ENCODE measurements around the gene HAPLN1.

HAPLN1 gene

DNA sequence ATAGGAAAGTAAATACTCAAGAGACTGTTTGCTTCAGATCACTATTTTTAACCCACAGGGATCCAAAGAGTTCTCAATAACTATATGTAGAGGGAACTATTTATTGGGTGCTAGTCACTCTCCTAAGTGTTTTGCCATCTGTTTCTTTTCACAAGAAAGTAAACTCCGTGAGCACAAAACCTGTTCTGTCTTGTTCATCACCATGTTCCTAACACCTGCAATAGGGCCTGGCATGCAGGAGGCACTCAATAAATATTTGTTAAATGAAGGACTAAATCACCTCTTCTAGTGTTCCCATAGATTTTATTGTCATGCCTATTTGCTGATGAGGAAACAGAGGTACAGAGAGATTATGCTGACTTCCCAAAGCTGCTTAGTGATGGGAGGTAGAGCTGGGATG, 130.9 kb downstream of the HAPLN1 start:
- no peaks in the 10 kb centered on the region for H3K36me3 ChIP-seq (ENCODE audit: control insufficient read depth in 2 of 2, insufficient read depth in 2 of 2, low read length in 2 of 2)
- no peaks in the 10 kb centered on the region for H3K9me3 ChIP-seq (ENCODE audit: control insufficient read depth in 2 of 2, low read length in 2 of 2)
- H3K27ac ChIP-seq (ENCODE audit: low read length) = no peak overlapping the region
- H3K4me3 ChIP-seq (ENCODE audit: low read length in 2 of 2) = no peak overlapping the region
- no peak overlapping the region for H3K9ac ChIP-seq (ENCODE audit: low read length in 2 of 2)
- no peaks in the 10 kb centered on the region for H3K27me3 ChIP-seq (ENCODE audit: control insufficient read depth in 1 of 2, insufficient read depth in 2 of 2, low read length in 2 of 2)
- no peaks in the 10 kb centered on the region for H3K4me1 ChIP-seq (ENCODE audit: control insufficient read depth, insufficient read depth, low read length)
